NK-92 treated with Interleukin-12 subunit alpha and Interleukin-12 subunit beta, amount 100 ng/mL, for 24 hours (cell line): ENCODE results near the gene ERRFI1.

Source experiments
- DNase-seq: peaks from one replicate; lab custom pipeline; 2025; lab: John Stamatoyannopoulos, UW

Gene ERRFI1

DNA sequence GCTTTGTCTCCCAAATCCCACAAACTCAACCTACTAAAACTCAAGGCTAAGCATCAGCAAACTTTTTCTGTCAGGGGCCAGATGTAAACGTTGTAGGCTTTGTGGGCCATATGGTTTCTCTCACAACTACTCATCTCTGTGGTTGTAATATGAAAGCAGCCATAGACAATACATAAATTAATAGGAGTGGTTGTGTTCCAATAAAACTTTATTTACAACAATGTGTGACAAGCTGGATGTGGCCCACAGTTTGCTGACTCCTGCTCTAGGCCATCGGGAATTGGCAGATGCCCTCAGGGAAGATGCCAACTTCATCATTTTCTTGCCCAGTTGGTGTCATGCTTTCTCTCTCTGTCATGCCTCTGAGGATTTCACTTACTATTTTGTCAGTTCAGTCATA, 17.5 kb upstream of the ERRFI1 start:
- DNase-seq, result no peak

DNA sequence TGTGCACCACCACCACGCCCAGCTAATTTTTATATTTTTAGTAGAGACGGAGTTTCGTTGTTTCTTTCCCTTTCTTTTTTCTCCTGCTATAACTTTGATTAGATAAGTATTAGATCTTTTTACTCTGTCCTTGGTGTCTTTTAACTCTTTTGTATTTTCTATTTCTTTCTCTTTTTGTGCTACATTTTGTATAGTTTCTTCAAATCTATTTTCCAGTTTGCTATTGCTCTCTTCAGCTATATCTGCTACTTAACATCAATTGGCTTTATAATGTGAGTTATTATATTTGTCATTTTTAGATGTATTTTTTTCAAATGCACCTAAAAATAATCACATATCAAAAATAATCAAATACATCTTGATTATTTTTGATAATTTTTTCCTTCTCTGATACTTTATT, 16.0 kb upstream of the ERRFI1 start:
- DNase-seq, result no peak

GRCh38 chr1:8040586-8040985, 14.5 kb upstream of the ERRFI1 start:
- DNase-seq, result no peak

- no peak for DNase-seq
These were observed 13.0 kb upstream of the ERRFI1 start for GRCh38 chr1:8039071-8039470.

- no peak for DNase-seq
These were observed 9.2 kb upstream of the ERRFI1 start for GRCh38 chr1:8035289-8035688.

GRCh38 chr1:8033322-8033721, 7.2 kb upstream of the ERRFI1 start:
- DNase-seq, result no peak

DNA sequence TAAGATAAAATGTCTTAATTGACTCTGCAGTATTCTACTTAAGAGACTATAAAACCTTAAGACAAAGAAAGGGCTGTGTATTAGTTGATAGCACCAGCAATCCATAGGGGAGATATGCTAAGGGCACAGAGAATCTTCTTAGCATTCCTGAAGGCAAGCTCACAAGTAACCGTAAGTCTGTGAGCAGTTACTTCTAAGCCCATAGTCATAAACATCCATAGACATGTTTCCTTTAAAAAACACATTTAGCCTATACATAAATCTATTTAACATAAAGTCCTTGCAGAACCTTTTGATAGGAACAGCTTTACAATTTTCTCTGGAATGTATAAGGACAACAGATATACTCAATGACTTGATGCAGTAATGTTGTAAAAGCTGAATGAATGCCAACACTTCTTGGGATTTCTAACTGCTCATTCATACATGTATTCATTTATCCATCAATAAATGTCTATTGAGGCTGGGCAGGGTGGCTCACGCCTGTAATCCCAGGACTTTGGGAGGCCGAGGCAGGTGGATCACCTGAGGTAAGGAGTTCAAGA, 6.3 kb upstream of the ERRFI1 start:
- no peak for DNase-seq

DNA sequence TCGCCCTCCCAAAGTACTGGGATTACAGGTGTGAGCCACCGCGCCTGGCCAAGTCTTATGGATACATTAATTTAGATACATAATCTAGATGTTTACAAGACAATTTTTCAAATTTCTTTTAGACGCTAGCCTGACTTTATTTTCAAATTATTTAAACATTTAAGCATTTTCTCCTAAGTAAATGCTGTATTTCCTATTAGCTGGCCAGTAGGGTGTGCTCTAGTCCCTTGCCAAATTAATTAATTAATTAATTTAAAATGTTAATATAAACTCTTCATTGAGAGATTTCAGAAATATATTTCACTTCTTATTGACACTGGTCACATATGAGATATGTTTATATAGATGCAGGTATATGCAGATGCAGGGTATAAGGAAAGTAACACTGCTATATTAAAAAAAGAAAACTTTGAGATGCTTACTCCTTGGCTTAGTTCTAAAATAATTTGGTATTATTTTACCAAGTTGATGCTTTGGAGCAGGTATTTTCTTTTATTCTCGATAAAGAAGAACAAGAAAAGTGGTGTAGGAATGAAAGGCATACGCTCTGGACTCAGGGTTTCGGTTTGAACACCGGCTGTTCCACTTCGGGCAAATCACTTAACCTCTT, 5.2 kb upstream of the ERRFI1 start:
- DNase-seq, result no peak

- no peak for DNase-seq
These were observed 2.4 kb upstream of the ERRFI1 start for GRCh38 chr1:8028571-8028910.

- no peak for DNase-seq
These were observed 1.9 kb upstream of the ERRFI1 start for GRCh38 chr1:8027748-8028570.

GRCh38 chr1:8026976-8027747, 1.1 kb upstream of the ERRFI1 start:
- no peak for DNase-seq

DNA sequence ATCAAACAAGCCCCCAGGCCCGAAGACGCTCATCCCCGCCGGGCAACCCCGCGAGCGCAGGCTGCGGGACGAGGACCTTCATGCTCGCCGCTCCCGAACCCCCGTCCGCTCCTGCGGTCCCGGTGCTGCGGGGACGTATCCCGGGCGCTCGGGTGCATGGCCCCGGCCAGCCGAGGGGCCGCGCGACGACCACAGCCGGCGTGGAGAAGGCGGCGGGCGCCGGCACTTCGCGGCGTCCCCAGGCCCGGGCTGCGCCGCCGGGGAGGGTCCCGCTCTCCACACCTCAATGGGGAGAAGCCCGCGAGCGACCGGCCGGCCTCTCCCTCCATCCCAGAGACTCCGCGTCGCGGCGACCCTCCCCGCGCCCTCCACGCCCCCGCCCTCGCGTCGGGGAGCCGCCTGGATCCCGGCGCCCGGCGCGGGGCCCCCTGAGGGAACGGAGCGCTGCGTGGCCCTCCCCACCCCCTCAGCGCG, 401 bp downstream of the ERRFI1 start:
- no peak for DNase-seq

GRCh38 chr1:8025061-8025670, 943 bp downstream of the ERRFI1 start:
- DNase-seq, result no peak

GRCh38 chr1:8024329-8024728, 1.8 kb downstream of the ERRFI1 start:
- DNase-seq, result no peak

DNA sequence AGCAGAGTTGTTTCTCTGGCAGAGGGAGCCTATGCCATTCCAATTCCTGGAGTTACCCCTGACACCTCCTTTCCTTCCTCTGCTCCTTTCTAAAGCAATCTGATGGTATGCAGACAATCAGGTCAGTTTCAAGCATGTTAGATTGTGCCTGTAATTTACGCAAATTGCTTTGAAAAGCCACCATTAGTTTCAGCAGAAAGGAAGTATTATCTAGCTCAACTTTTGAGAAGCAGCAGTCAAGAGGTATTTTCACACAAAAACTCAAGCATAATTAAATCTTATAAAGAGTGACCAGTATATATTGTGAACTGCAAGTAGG, 2.2 kb downstream of the ERRFI1 start:
- no peak for DNase-seq

GRCh38 chr1:8023287-8023994, 2.7 kb downstream of the ERRFI1 start:
- no peak for DNase-seq

DNA sequence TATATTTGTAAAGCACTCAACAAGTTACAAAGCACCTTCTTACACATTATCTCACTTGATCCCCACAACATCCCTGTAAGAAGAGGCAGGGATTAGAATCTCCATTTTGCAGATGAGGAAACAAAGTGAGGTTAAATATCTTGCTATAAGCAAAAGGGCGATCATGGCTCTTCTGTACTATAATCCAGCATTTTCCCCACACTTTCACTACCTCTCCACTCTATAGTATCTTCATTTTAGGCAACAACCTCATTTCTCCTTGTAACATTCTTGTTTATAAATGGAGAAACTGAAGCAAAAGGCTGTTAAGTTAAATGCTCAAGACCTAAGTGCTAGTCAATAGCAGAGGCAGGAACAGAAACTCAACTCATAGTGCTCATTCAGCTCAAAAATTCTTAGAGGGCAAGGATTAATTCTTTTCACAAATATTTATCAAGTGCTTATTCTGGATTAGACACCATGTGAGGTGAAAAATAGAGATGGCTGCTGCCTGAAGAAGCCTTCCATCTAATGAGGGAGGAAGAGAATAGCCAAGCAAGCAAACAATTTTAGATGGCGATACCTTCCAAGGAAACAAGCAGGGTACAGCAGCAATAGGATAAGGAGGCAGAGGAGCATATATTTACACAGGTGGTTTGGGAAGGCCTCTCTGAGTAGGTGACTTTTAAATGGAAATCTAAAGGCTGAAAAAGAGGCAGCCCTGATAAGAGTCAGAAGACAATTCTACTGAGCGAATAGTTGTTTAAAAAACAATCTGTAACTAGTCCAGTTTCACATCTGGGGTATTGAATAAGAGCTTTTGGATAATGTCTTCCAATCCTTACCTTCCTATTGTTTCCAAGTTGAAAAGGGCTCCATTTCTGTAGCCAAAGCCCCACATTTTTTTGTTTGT, 3.5 kb downstream of the ERRFI1 start:
- no peak for DNase-seq

DNA sequence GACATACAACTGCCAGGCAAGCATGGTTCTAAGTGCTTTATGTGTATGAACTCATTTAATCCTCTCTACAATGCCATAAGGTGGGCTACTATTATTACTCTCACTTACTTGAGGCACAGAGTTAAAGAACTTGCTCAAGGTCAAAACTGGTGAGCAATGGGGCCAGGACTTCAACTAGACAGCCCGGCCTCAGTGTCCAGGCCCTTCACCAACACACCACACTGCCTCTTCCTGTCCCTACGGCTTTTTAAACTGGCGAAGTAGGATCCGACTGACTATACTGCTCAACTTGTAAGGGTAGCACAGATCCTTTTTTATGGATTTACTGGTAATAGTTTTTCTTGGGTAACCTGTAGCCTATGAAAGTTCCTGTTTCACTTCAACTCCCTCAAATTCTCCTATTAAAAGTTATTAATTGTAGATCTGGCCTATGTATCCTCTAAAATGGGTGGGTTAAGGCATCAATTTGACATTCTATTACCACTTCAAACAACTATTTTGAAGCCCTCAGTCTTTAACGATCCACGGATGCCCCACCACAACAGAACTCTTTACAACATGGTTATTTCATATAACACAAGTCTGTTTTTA, 4.3 kb downstream of the ERRFI1 start:
- DNase-seq, result no peak

DNA sequence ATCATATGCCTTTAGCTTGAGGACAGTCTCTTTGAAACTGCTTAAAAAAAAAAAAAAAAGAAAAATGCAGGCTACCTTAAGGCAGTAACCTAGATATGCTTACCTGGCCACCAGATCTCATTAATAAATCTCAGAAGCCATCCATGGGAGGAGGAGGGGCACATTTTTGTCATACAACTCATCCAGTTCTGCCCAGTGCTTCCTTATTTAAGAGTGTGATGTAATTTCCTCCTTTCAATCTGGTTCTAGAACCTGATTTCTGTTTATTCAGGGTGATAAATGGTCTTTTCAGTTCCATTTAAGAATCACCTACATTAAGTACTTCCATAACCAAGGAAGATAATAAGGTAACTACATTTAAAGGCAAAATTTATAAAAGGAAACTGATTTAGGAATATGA, 6.1 kb downstream of the ERRFI1 start:
- DNase-seq, result no peak

DNA sequence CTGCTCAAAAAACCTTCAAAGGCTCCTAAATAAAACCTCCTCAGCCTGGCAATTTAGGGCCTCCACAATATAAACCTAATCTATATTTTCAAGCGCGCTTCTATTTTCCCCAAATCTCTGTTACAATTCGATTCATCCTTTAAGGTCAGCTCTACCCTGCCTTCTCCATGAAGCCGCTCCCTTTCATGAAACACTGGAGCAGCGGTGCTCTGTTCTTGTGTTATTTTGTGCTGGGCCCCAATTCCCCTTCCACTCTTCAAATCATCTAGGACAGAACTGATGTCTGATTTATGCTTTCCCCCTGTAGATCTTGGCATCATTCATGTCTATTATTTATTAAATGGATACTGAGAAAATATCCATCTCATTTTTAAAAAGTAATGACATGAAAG, 6.9 kb downstream of the ERRFI1 start:
- no peak for DNase-seq
